SIG-M5 (cell line): ENCODE data around the gene DRAM2.
"Not testable (repeated sequence)": the region's sequence is repeated elsewhere in the genome, so short reads cannot be mapped to it uniquely, and the experiment has no call there.

ENCODE experiments used
- DNase-seq: peaks from one replicate; lab custom pipeline; 2025; lab: John Stamatoyannopoulos, UW

DRAM2 gene

GRCh38 chr1:111082421-111083203, 57.3 kb downstream of the DRAM2 start:
- no peak for DNase-seq

- not testable (repeated sequence) for DNase-seq
Measured at GRCh38 chr1:111079329-111079728, 60.6 kb downstream of the DRAM2 start.

GRCh38 chr1:111077312-111077711, 62.6 kb downstream of the DRAM2 start:
- DNase-seq, result not testable (repeated sequence)
